ENCODE data around the gene B3GNT8. TPM values are rescaled to one million over a fixed set of nuclear protein-coding genes. Genes with fewer than 3 reads are reported as not detected.

Gene B3GNT8
- total and polyA plus RNA-seq, 9 of the 15 experiments (the other 6 are each of a cell fraction or from before 2014, with no cell fraction given), result 0.11 to 2.9 (median 0.65) TPM; not detected in 2

DNA sequence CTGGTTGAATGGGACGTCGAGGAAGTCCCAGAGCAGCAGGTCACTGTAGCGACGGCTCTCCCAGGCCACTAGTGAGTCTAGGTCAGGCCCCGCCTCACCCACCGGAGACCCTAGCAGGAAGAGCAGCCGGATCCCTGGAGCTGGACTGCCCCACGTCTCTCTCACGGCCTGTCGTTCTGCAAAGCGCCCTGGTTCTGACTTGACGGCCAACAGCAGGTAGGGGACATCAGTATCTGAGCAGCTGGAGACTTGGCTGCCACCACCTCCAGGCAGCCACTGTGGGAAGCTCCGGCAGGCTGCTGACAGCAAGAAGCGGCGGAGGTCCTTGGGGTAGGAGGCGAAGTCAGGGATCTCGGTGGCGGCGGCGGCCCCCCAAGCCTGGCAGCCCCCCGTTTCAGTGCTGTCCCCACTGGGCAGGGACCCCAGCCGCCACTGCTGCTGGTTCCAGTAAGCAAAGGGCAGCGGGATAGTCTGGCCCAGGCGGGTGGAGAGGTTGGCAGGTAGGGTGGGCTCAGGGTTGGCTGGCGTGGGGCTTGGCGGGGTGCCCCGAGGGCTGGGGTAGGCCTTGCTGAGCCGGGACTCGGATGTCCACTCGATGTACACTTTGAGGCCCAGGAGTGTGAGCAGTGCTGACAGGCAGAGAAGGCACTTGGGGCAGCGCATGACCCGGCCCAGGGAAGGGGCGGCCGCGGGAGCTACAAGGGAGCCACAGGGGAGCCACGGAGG is 895 bp downstream of the B3GNT8 start:
- DNase-seq (ENCODE audit: extremely low read depth in 1 of 4, low spot score in 3 of 4) (no peak), ATAC-seq (peak; percentile 5; the same call in 1 of the 3 replicates), FAIRE-seq (no peak)
- Histone ChIP-seq H4K20me1 (replicated peaks; ENCODE audit: control insufficient read depth, insufficient read depth, low read length) (no peaks in the 10 kb centered on the region), H3K36me3 (ENCODE audit: control insufficient read depth, insufficient read depth, low read length) (peaks cover 40% of the 10 kb centered on the region; the same call in 2 of the 3 replicates), H3K27me3 (ENCODE audit: control insufficient read depth in 2 of 2, insufficient read depth in 2 of 2, low read length in 2 of 2) (no peaks in the 10 kb centered on the region), H3K79me2 (ENCODE audit: control insufficient read depth, insufficient read depth, low read length) (peaks cover 8% of the 10 kb centered on the region; the same call in 2 of the 3 replicates), H3K9me3 (replicated peaks; ENCODE audit: control insufficient read depth, insufficient read depth, low read depth, low read length) (no peaks in the 10 kb centered on the region), H3K4me3 (peak overlapping the region; percentile 35; the same call in 1 of the 2 replicates), H2AFZ (ENCODE audit: low read depth, low read length) (no peak overlapping the region), H3K4me1 (replicated peaks in 1 of 2; ENCODE audit: control insufficient read depth in 2 of 2, insufficient read depth in 2 of 2, low read length in 2 of 2) (peaks cover 23 to 48% of the 10 kb centered on the region in 2 experiments), H3K9me1 (ENCODE audit: control insufficient read depth, insufficient read depth, low read length) (no peaks in the 10 kb centered on the region), H3K9ac (ENCODE audit: insufficient read depth in 1 of 2, low read depth in 2 of 2, low read length in 2 of 2) (peak overlapping the region; percentile 47 to 87; a peak in 3 of 4 replicates), H3K27ac (ENCODE audit: extremely low read depth, low read depth, low read length) (no peak overlapping the region), H3K4me2 (ENCODE audit: insufficient read depth, low read length) (peak overlapping the region; percentile 71)
- WGBS (ENCODE audit: insufficient coverage, low coverage, missing lambda C conversion rate), result 92% methylated on average over 25 of the region's 36 CpGs
- in situ Hi-C loops (cut with MboI), result no loop called here
- ChIA-PET CTCF (ENCODE audit: low intra/inter-chr PET ratio) (no interaction called here), POLR2A (interaction anchor here (0.6 to 3.3 kb wide), 10 partner anchors 9 to 1882 kb away, joined by 3 to 15 read pairs (median 4); partner anchors contain the start of gene DMAC2)
- no TSS peak for BruUV-seq (replicated peaks)
- intact Hi-C loops (cut with micrococcal nuclease), result no loop called here
- TF ChIP-seq, protein P1, sequence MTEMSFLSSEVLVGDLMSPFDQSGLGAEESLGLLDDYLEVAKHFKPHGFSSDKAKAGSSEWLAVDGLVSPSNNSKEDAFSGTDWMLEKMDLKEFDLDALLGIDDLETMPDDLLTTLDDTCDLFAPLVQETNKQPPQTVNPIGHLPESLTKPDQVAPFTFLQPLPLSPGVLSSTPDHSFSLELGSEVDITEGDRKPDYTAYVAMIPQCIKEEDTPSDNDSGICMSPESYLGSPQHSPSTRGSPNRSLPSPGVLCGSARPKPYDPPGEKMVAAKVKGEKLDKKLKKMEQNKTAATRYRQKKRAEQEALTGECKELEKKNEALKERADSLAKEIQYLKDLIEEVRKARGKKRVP (CRISPR knock-in tag; IDR thresholded peaks at IDR 0.05), result no peak
- TF ChIP-seq ZNF140 (CRISPR knock-in tag; IDR thresholded peaks at IDR 0.05), result no peak
- TF ChIP-seq, protein P2, sequence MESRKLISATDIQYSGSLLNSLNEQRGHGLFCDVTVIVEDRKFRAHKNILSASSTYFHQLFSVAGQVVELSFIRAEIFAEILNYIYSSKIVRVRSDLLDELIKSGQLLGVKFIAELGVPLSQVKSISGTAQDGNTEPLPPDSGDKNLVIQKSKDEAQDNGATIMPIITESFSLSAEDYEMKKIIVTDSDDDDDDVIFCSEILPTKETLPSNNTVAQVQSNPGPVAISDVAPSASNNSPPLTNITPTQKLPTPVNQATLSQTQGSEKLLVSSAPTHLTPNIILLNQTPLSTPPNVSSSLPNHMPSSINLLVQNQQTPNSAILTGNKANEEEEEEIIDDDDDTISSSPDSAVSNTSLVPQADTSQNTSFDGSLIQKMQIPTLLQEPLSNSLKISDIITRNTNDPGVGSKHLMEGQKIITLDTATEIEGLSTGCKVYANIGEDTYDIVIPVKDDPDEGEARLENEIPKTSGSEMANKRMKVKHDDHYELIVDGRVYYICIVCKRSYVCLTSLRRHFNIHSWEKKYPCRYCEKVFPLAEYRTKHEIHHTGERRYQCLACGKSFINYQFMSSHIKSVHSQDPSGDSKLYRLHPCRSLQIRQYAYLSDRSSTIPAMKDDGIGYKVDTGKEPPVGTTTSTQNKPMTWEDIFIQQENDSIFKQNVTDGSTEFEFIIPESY (CRISPR knock-in tag; IDR thresholded peaks at IDR 0.05), result peak; percentile 82
- TF ChIP-seq, protein P3, sequence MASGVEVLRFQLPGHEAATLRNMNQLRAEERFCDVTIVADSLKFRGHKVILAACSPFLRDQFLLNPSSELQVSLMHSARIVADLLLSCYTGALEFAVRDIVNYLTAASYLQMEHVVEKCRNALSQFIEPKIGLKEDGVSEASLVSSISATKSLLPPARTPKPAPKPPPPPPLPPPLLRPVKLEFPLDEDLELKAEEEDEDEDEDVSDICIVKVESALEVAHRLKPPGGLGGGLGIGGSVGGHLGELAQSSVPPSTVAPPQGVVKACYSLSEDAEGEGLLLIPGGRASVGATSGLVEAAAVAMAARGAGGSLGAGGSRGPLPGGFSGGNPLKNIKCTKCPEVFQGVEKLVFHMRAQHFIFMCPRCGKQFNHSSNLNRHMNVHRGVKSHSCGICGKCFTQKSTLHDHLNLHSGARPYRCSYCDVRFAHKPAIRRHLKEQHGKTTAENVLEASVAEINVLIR (CRISPR knock-in tag; IDR thresholded peaks at IDR 0.05), result no peak
- TF ChIP-seq, protein P4, sequence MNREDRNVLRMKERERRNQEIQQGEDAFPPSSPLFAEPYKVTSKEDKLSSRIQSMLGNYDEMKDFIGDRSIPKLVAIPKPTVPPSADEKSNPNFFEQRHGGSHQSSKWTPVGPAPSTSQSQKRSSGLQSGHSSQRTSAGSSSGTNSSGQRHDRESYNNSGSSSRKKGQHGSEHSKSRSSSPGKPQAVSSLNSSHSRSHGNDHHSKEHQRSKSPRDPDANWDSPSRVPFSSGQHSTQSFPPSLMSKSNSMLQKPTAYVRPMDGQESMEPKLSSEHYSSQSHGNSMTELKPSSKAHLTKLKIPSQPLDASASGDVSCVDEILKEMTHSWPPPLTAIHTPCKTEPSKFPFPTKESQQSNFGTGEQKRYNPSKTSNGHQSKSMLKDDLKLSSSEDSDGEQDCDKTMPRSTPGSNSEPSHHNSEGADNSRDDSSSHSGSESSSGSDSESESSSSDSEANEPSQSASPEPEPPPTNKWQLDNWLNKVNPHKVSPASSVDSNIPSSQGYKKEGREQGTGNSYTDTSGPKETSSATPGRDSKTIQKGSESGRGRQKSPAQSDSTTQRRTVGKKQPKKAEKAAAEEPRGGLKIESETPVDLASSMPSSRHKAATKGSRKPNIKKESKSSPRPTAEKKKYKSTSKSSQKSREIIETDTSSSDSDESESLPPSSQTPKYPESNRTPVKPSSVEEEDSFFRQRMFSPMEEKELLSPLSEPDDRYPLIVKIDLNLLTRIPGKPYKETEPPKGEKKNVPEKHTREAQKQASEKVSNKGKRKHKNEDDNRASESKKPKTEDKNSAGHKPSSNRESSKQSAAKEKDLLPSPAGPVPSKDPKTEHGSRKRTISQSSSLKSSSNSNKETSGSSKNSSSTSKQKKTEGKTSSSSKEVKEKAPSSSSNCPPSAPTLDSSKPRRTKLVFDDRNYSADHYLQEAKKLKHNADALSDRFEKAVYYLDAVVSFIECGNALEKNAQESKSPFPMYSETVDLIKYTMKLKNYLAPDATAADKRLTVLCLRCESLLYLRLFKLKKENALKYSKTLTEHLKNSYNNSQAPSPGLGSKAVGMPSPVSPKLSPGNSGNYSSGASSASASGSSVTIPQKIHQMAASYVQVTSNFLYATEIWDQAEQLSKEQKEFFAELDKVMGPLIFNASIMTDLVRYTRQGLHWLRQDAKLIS (CRISPR knock-in tag; IDR thresholded peaks at IDR 0.05), result no peak
- TF ChIP-seq RBFOX2 (IDR thresholded peaks at IDR 0.05; ENCODE audit: low read depth, low read length), result 0 out of 2 replicates have a peak, but pooled peaks have one; percentile 17

Data from K562 (cell line).